Pancreas (tissue), 10 donors: Measurements from ENCODE around the gene CSF3R. TPM values are rescaled to one million over a fixed set of nuclear protein-coding genes. Genes with fewer than 3 reads are reported as not detected.
"Not testable (repeated sequence)": the region's sequence is repeated elsewhere in the genome, so short reads cannot be mapped to it uniquely, and the experiment has no call there.

ENCODE experiments used
- ATAC-seq, 4 donors: fragments of 200-7000 bp; cut with Tn5 transposase; one replicate each; pipeline versions ENCODE4 v1.8.0 to v1.9.1; 2020; ENCODE audit warnings: mild to moderate bottlenecking in 4 of 4, moderate library complexity in 4 of 4
- DNase-seq, 6 donors: peaks; one replicate each; pipeline ENCODE4 v3.0.0-alpha.2; 2020
- FAIRE-seq: peaks from 2 replicates; lab custom pipeline; 2012; peaks lifted over from hg19 to GRCh38; lab: Jason Lieb, UNC
- H3K27ac ChIP-seq, 4 donors: fragments of 200-600 bp; sonication (generic); 1 replicate in 3 of 4; 2 replicates in 1 of 4; pipeline versions ENCODE4 v1.5.0 to v1.8.0; 2020
- H3K27me3 ChIP-seq, 4 donors: fragments of 200-600 bp; one replicate each; pipeline ENCODE4 v1.8.0; 2021
- H3K36me3 ChIP-seq, 3 donors: fragments of 200-600 bp; sonication (generic) in 1 of 3; one replicate each; pipeline versions ENCODE4 v1.5.0 to v1.8.0; 2020 to 2021
- H3K4me1 ChIP-seq, 3 donors: fragments of 200-600 bp; one replicate each; pipeline ENCODE4 v1.8.0; 2021
- H3K4me3 ChIP-seq, 4 donors: fragments of 200-600 bp; sonication (generic) in 2 of 4; one replicate each; pipeline versions ENCODE4 v1.5.0 to v1.8.0; 2020 to 2021
- H3K9me3 ChIP-seq, 4 donors: fragments of 200-600 bp; one replicate each; pipeline ENCODE4 v1.8.0; 2021
- CTCF ChIP-seq, 4 donors: fragments of 200-600 bp; sonication (generic) in 3 of 4; IDR thresholded peaks; one replicate each; pipeline versions ENCODE4 v1.5.0 to v1.8.0; 2021; ENCODE audit warnings: antibody characterized with exemption in 4 of 4
- WGBS, 2 donors: extraction: QIAGEN DNeasy Blood & Tissue Kit; methylation state at CpG; one replicate each; pipeline ENCODE4 v1.1.7; 2013; 5-methylcytosine and 5-hydroxymethylcytosine counted together
- intact Hi-C, 3 donors: fragments of 100-400 bp; cut with DNase I; formaldehyde crosslinking; loops; one replicate each; pipeline versions ENCODE4 v1.11.1 to v1.14.2; 2022
- polyA plus RNA-seq, 2 donors: library from polyadenylated mRNA; stranded (reverse); fragments of 200-250 nt; gene quantifications; one replicate each; pipeline ENCODE4 v1.2.3, GENCODE V29; 2013
- total RNA-seq, 6 donors: library from RNA; stranded (reverse); fragmentation: NEBNext Ultra II Directional in 4 of 6; extraction: Animal tissue kit (Norgen Biotek cat#: 25700) in 4 of 6; gene quantifications; one replicate each; pipeline versions ENCODE4 v1.2.1 to v1.2.4, GENCODE V29; 2021 to 2023
- donor health status: healthy with polysubstance abuse.
- donor health status: DM: no; HTN: no; CAD: no; lungs with moderate emphysema.
- donor health status: DM: no; HTN: no; CAD: no.
- donor health status: control.
- donor health status: control.
- donor health status: Bipolar disorder and iron deficiency.
- donor health status: DM: yes; HTN: yes; CAD: no.
- donor health status: DM: no; HTN: no; CAD: no.
- donor health status: DM: no; HTN: no; CAD: no.
- donor health status: DM: yes; HTN: yes; CAD: no.

Gene CSF3R
- total and polyA plus RNA-seq, 8 donors: 0.47 to 13.4 (median 2.7) TPM

GRCh38 chr1:36513676-36514473 is 31.2 kb upstream of the CSF3R start:
- ATAC-seq: no peak
- no peak for FAIRE-seq
- no peaks in the 10 kb centered on the region for H3K4me1 ChIP-seq
- H3K27ac ChIP-seq: no peak overlapping the region
- no peak for TF ChIP-seq CTCF (IDR thresholded peaks at IDR 0.05)
- no peak for DNase-seq
- no peaks in the 10 kb centered on the region for H3K27me3 ChIP-seq
- 56 to 57% methylated on average over 12 of the region's 12 CpGs for WGBS, 2 donors
- H3K36me3 ChIP-seq: no peaks in the 10 kb centered on the region
- H3K9me3 ChIP-seq: no peaks in the 10 kb centered on the region
- intact Hi-C loops: no loop called here
- no peak overlapping the region for H3K4me3 ChIP-seq

GRCh38 chr1:36512842-36513241 is 30.1 kb upstream of the CSF3R start:
- Histone ChIP-seq H3K36me3 (no peaks in the 10 kb centered on the region), H3K27ac (no peak overlapping the region), H3K9me3 (no peaks in the 10 kb centered on the region), H3K4me3 (no peak overlapping the region), H3K4me1 (no peaks in the 10 kb centered on the region), H3K27me3 (no peaks in the 10 kb centered on the region)
- intact Hi-C loops: no loop called here
- DNase-seq (no peak), ATAC-seq (no peak), FAIRE-seq (no peak)
- TF ChIP-seq CTCF (IDR thresholded peaks at IDR 0.05): no peak
- 31 to 36% methylated on average over 1 of the region's 1 CpG for WGBS, 2 donors

GRCh38 chr1:36511804-36512798 is 29.4 kb upstream of the CSF3R start:
- DNase-seq (no peak), FAIRE-seq (no peak), ATAC-seq (no peak)
- WGBS, 2 donors: 61 to 67% methylated on average over 15 of the region's 15 CpGs
- Histone ChIP-seq H3K9me3 (no peaks in the 10 kb centered on the region), H3K27me3 (no peaks in the 10 kb centered on the region), H3K36me3 (no peaks in the 10 kb centered on the region), H3K4me1 (no peaks in the 10 kb centered on the region), H3K27ac (no peak overlapping the region), H3K4me3 (no peak overlapping the region)
- TF ChIP-seq CTCF (IDR thresholded peaks at IDR 0.05): no peak
- intact Hi-C loops: no loop called here

- WGBS, 2 donors: 64 to 76% methylated on average over 2 of the region's 2 CpGs
- FAIRE-seq, H3K27me3 ChIP-seq, H3K4me3 ChIP-seq, DNase-seq, H3K27ac ChIP-seq, H3K36me3 ChIP-seq, H3K4me1 ChIP-seq, ATAC-seq, H3K9me3 ChIP-seq, intact Hi-C loops: not testable (repeated sequence)
Observed at GRCh38 chr1:36511220-36511619, 28.5 kb upstream of the CSF3R start.

GRCh38 chr1:36510418-36510817 is 27.7 kb upstream of the CSF3R start:
- DNase-seq: no peak
- TF ChIP-seq CTCF (IDR thresholded peaks at IDR 0.05): no peak
- no peaks in the 10 kb centered on the region for H3K9me3 ChIP-seq

More at GRCh38 chr1:36510418-36510817, 27.7 kb upstream of the CSF3R start:
- Histone ChIP-seq H3K27ac (no peak overlapping the region), H3K4me3 (no peak overlapping the region), H3K36me3 (no peaks in the 10 kb centered on the region), H3K4me1 (no peaks in the 10 kb centered on the region), H3K27me3 (no peaks in the 10 kb centered on the region)
- intact Hi-C loops: no loop called here
- ATAC-seq: no peak
- FAIRE-seq: no peak
- WGBS, 2 donors: 60 to 74% methylated on average over 7 of the region's 7 CpGs
